Immature natural killer cell (primary cell): ENCODE results near the gene RASA3. TPM values are rescaled to one million over a fixed set of nuclear protein-coding genes. Genes with fewer than 3 reads are reported as not detected.
"Not testable (repeated sequence)": the region's sequence is repeated elsewhere in the genome, so short reads cannot be mapped to it uniquely, and the experiment has no call there.

ENCODE experiments used
- DNase-seq, 3 donors: peaks; one replicate each; pipeline ENCODE4 v3.0.0; 2022; ENCODE audit warnings: mixed read lengths in 1 of 3
- H3K27ac Mint-ChIP-seq, 6 donors: one replicate each; pipeline ENCODE4 v1.8.0; 2020; ENCODE audit warnings: mixed read lengths in 6 of 6, mild to moderate bottlenecking in 5 of 6, inconsistent platforms in 4 of 6, moderate library complexity in 3 of 6
- H3K27me3 Mint-ChIP-seq, 3 donors: one replicate each; pipeline ENCODE4 v1.8.0; 2020 to 2021; ENCODE audit warnings: low read depth in 3 of 3, mild to moderate bottlenecking in 3 of 3, mixed read lengths in 3 of 3, moderate library complexity in 3 of 3, inconsistent platforms in 1 of 3
- H3K36me3 Mint-ChIP-seq, 3 donors: one replicate each; pipeline ENCODE4 v1.8.0; 2020; ENCODE audit warnings: mixed read lengths in 3 of 3, inconsistent platforms in 2 of 3, mild to moderate bottlenecking in 2 of 3
- H3K4me1 Mint-ChIP-seq, 2 donors: one replicate each; pipeline ENCODE4 v1.8.0; 2020; ENCODE audit warnings: inconsistent platforms in 2 of 2, mild to moderate bottlenecking in 2 of 2, mixed read lengths in 2 of 2, moderate library complexity in 1 of 2
- H3K4me3 Mint-ChIP-seq, 5 donors: one replicate each; pipeline ENCODE4 v1.8.0; 2020; ENCODE audit warnings: mild to moderate bottlenecking in 5 of 5, mixed read lengths in 5 of 5, inconsistent platforms in 3 of 5, moderate library complexity in 3 of 5
- H3K9me3 Mint-ChIP-seq, 6 donors: one replicate each; pipeline ENCODE4 v1.8.0; 2020; ENCODE audit warnings: mild to moderate bottlenecking in 6 of 6, mixed read lengths in 6 of 6, inconsistent platforms in 4 of 6, moderate library complexity in 3 of 6
- polyA plus RNA-seq, 3 donors: library from polyadenylated mRNA; unstranded; fragments of 300-500 nt; fragmentation: Illumina TruSeq; gene quantifications; one replicate each; pipeline ENCODE4 v1.2.3, GENCODE V29; 2021

RASA3 gene
- polyA plus RNA-seq, 3 donors from 2014 or later: 37.4 to 153 (median 64.8) TPM

DNA sequence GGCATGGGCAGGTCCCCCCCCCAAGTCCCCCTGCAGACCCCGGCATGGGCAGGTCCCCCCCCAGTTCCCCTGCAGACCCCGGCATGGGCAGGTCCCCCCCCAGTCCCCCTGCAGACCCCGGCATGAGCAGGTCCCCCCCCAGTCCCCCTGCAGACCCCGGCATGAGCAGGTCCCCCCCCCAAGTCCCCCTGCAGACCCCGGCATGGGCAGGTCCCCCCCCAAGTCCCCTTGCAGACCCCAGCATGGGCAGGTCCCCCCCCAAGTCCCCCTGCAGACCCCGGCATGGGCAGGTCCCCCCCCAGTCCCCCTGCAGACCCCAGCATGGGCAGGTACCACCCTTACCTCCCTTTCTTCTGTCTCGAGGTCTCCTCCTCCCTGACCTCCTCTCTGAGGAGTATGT lies 1.1 kb upstream of the RASA3 start:
- peaks cover 0 to 11% (median 6%) of the 10 kb centered on the region in 3 donors for H3K36me3 Mint-ChIP-seq
- peak overlapping the region; percentile 64 to 92 (median 82) for H3K27ac Mint-ChIP-seq
- H3K27me3 Mint-ChIP-seq: peaks cover 24 to 41% (median 31%) of the 10 kb centered on the region in 3 donors
- peak overlapping the region; percentile 67 to 78 (median 76) for H3K4me3 Mint-ChIP-seq
- DNase-seq, H3K9me3 Mint-ChIP-seq: not testable (repeated sequence)
- peaks cover 48 to 58% of the 10 kb centered on the region in 2 donors for H3K4me1 Mint-ChIP-seq

DNA sequence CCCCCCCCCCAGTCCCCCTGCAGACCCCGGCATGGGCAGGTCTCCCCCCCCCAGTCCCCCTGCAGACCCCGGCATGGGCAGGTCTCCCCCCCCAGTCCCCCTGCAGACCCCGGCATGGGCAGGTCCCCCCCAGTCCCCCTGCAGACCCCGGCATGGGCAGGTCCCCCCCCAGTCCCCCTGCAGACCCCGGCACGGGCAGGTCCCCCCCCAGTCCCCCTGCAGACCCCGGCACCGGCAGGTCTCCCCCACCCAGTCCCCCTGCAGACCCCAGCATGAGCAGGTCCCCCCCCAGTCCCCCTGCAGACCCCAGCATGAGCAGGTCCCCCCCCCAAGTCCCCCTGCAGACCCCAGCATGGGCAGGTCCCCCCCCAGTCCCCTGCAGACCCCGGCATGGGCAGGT lies 703 bp upstream of the RASA3 start:
- DNase-seq, H3K4me3 Mint-ChIP-seq, H3K9me3 Mint-ChIP-seq, H3K27ac Mint-ChIP-seq: not testable (repeated sequence)
- Mint-ChIP-seq H3K27me3 (peaks cover 26 to 44% (median 35%) of the 10 kb centered on the region in 3 donors), H3K36me3 (peaks cover 0 to 11% (median 8%) of the 10 kb centered on the region in 3 donors), H3K4me1 (peaks cover 52 to 62% of the 10 kb centered on the region in 2 donors)

DNA sequence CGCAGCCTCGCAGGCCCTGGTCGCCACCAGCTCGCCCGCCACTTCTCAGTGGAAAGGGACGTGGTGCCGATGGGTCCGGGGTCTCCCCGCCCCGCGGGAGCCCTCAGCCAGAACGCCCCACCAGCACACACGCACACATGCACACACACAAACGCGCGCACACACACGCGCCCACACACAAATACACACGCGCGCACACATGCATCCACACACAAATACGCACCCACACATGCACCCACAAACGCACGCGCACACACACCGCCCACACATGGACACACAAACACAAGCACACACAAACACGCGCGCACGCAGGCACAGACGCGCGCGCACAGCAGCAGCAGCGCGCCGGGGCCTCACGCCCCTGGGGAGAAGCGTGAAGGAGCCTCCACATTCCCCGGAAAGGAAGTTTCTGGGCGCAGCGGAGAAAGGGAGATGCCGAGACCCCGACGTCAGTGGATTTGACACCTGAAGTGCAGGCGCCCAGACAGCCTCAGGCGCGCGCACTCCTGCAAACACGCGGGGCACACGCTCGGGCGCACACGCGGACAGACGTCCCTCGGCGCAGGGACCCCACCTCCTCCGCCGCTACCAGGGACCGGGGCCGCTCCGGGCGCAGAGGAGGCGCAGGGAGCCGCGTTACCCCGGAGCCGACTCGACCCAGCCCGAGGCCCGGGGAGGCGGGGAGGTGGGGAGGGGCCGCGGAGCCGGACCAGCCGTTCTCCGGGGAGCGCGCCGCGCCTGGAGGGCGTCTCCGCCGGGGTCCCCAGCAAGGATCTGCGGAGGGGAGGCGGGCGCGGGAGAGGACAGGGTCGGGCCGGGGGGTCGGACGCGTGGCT lies 622 bp downstream of the RASA3 start:
- Mint-ChIP-seq H3K36me3 (peaks cover 6 to 13% (median 11%) of the 10 kb centered on the region in 3 donors), H3K9me3 (peaks cover 0 to 4% (median 0%) of the 10 kb centered on the region in 6 donors), H3K4me3 (peak overlapping the region; percentile 97 to 100 (median 100)), H3K27ac (peak overlapping the region; percentile 95 to 100 (median 98)), H3K27me3 (peaks cover 38 to 51% (median 44%) of the 10 kb centered on the region in 3 donors), H3K4me1 (peaks cover 58 to 68% of the 10 kb centered on the region in 2 donors)
- DNase-seq: peak in 2 of 3 donors; percentile 52 to 55

DNA sequence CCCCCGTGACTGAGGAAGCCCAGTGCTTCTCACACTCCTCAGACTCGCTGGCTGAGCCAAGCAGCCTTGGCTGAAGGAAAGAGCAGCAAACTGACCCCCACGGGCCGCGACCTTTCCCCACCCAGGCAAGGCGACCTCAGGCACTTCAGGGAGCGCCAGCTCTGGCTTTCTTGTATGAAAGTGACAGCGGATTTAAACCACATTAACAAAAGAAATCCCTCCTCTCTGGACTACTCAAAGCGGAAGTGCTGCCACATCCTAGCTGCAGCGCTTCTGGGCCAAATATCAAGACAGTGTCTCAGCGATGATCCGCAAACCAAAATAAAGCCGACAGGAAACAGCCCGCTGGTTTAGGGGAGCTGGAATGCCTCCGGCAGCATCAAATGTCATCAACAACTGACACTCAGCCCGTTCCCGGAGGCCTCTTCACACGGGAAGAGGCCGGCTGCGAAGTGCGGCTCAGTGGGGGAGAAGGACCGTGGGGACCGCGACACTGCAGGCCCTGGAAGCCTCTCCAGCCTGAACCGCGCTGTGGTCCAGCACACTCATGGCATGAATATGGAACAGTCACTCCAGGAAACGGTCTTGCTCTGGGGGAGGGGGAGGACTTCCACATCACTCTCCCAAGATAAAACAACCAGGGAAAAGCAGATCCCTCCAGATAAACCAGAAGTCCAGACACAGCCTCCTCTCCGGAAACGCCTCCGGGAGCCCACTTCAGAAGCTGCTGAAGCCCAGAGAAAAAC lies 1.4 kb downstream of the RASA3 start:
- Mint-ChIP-seq H3K9me3 (peaks cover 0 to 4% (median 0%) of the 10 kb centered on the region in 6 donors), H3K36me3 (peaks cover 6 to 17% (median 11%) of the 10 kb centered on the region in 3 donors), H3K27me3 (peaks cover 43 to 59% (median 52%) of the 10 kb centered on the region in 3 donors), H3K4me3 (peak overlapping the region; percentile 97 to 100 (median 100)), H3K27ac (peak overlapping the region; percentile 95 to 100 (median 98)), H3K4me1 (peaks cover 66 to 75% of the 10 kb centered on the region in 2 donors)
- DNase-seq: peak; percentile 75 to 84 (median 83)

DNA sequence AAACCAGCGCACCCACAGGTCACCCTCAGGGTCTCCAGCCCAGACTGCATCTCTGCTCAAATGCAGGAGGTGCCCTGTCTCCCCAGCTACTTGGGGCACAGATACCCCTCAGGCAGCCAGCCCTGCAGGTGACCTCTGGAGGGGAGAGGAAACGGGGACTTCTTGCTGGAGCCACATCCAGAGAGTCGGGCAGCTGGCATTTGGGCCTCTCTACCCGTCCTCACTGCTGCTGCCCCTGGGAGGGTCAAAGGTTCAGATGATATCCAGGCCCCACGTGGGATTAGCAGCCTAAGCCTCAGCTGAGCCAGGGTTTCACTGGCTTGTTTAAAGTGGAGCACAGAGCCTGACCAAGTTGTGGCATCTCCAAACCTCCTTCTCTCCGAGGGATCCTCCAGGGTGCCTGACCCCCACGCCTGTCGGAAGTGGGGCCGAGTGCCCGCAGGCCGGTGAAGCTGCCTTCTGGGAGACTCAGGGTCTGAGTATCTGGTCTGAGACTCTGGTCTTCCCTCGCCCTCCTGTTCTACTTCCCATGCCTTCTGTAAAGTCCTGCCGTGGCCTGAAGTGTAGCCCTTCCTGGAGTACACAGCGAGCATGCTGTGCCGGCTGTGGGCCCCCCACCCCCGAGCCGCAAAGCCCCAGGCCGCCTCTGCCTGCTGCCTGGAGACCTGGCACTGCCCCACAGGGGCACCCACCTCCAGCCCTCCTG lies 2.1 kb downstream of the RASA3 start:
- Mint-ChIP-seq H3K36me3 (peaks cover 6 to 17% (median 11%) of the 10 kb centered on the region in 3 donors), H3K27ac (peak overlapping the region; percentile 95 to 100 (median 98)), H3K9me3 (peaks cover 0 to 4% (median 0%) of the 10 kb centered on the region in 6 donors), H3K4me3 (peak overlapping the region; percentile 97 to 100 (median 100)), H3K27me3 (peaks cover 45 to 63% (median 55%) of the 10 kb centered on the region in 3 donors), H3K4me1 (peaks cover 73 to 79% of the 10 kb centered on the region in 2 donors)
- DNase-seq: no peak

DNA sequence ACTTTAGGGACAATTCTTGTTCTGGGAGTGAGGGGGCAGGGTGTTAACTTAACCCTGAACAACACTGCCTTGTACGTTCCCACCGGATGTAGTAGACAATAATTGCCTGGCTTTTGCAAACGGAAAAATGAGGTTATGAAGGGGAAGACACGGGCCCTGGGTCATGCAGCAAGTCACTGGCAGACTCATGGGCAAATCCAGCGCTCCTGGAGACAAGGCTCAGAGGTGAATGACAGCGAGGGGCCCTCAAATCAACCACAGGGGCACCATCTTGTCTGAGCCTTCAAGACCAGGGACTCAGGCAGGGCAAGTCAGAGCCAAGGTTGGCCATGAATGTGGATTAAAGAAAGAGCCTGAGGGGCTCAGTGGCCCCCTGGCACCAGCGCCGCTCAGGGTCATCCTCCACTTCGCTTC lies 2.8 kb downstream of the RASA3 start:
- Mint-ChIP-seq H3K36me3 (peaks cover 12 to 23% (median 16%) of the 10 kb centered on the region in 3 donors), H3K27me3 (peaks cover 49 to 66% (median 61%) of the 10 kb centered on the region in 3 donors), H3K4me1 (peaks cover 73 to 79% of the 10 kb centered on the region in 2 donors), H3K27ac (peak overlapping the region; percentile 95 to 100 (median 98)), H3K4me3 (peak overlapping the region; percentile 97 to 100 (median 100)), H3K9me3 (peaks cover 0 to 4% (median 0%) of the 10 kb centered on the region in 6 donors)
- peak in 2 of 3 donors; percentile 51 to 53 for DNase-seq

DNA sequence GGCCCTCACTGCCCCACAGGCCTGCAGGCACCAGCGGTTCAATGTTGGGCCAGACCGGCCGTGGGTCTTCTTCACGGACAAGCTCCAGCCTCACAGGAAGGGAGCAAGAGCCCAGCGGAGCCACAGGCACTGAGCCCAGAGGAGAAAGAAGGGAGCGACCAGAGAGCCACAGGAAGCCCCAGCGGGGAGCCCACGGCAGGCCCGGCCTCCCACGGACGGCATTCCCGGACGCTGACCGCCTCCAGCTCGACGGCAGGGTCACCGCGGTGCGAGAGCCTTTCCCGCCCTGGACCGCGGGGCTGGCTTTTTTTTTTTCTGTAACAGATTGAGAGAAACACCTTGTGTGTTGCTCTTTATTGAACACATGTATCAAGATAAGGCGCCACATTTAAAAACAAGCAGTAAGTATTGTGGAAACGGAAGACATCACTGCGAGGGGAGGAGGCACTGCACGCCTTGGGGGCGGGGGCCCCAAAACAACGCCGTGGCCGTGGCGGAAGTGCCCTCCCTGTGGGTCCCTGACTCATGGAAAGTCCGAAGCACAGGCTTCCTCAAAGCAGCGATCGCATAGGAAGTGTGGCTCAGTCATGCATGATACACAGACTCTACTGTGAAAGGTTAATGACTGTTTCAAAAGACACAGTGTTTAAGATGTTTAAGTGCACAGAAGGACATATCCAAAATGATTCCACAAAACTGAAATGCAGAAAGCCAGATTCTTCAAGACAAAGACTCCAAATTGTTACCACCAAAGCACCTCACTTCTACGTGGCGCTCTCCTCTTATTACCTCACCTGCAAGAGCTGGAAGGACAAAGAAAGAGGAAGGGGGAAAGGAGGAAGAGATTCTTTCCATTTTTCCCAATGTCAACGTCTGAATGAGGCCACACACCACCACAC lies 3.5 kb downstream of the RASA3 start:
- peaks cover 49 to 64% (median 59%) of the 10 kb centered on the region in 3 donors for H3K27me3 Mint-ChIP-seq
- peaks cover 13 to 24% (median 18%) of the 10 kb centered on the region in 3 donors for H3K36me3 Mint-ChIP-seq
- peak overlapping the region; percentile 95 to 100 (median 98) for H3K27ac Mint-ChIP-seq
- peak; percentile 90 to 92 (median 90) for DNase-seq
- H3K9me3 Mint-ChIP-seq: peaks cover 0 to 4% (median 0%) of the 10 kb centered on the region in 6 donors
- peaks cover 75 to 79% of the 10 kb centered on the region in 2 donors for H3K4me1 Mint-ChIP-seq
- peak overlapping the region; percentile 97 to 100 (median 100) for H3K4me3 Mint-ChIP-seq

DNA sequence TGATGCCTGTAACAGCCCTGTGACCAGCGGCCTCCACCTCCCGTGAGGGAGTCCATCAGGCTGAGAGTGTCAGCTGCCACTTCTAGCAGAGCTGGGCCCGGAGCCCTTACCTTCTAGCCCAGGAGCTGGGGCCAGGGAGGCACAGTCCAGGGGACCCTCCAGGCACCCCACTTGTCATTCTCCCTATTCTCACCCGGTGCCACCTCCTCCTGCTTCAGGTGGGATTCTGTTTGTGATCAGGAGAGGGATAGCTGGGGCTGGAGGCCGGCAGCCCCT lies 4.1 kb downstream of the RASA3 start:
- peaks cover 0 to 4% (median 0%) of the 10 kb centered on the region in 6 donors for H3K9me3 Mint-ChIP-seq
- peak overlapping the region; percentile 97 to 100 (median 100) for H3K4me3 Mint-ChIP-seq
- H3K27ac Mint-ChIP-seq: peak overlapping the region; percentile 95 to 100 (median 98)
- peaks cover 49 to 65% (median 58%) of the 10 kb centered on the region in 3 donors for H3K27me3 Mint-ChIP-seq
- peaks cover 14 to 24% (median 18%) of the 10 kb centered on the region in 3 donors for H3K36me3 Mint-ChIP-seq
- H3K4me1 Mint-ChIP-seq: peaks cover 77 to 81% of the 10 kb centered on the region in 2 donors
- peak in 1 of 3 donors; percentile 9 for DNase-seq

DNA sequence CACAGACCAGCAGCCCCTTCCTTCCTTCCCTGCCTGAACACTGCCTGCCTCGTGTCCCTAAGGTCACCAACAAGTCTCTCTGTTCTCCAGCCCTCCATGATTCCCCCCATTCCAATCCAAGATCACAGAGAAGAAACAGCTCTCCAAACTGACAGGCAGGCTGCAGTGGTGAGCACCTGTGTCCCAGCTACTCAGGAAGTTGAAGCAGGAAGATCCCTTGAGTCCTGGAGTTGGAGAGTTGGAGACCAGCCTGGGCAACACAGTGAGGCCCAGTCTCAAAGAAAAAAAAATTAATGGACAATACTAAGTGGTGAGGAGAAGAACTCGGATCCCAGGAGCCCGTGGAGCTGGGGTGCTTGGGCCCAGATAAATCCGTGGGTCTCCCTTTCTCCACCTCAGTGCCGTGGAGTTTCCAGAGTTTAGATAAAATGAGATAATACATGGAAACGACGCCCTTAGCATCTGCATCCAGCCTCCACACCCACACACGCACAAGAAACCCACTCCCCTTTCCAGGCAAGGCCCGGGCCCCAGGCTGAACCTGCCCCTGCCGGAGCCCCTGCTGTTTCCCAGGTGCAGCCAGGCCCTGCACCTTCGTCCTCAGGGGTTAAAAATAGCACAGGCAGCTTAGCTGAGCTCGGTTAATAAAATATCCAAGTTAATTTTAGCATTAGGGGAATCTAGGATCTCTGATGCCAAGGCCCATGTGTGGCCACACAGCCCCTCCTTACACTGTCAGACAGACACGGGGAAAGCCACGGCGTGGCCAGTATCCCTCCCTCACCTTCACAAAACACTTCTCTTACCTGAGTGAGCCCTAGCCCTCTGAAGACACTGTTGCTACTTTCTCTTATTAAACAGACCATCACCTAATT lies 4.7 kb downstream of the RASA3 start:
- Mint-ChIP-seq H3K27ac (peak overlapping the region; percentile 95 to 100 (median 98)), H3K27me3 (peaks cover 49 to 70% (median 58%) of the 10 kb centered on the region in 3 donors), H3K9me3 (peaks cover 0 to 4% (median 0%) of the 10 kb centered on the region in 6 donors), H3K4me1 (peaks cover 83 to 85% of the 10 kb centered on the region in 2 donors), H3K36me3 (peaks cover 18 to 24% (median 19%) of the 10 kb centered on the region in 3 donors), H3K4me3 (peak overlapping the region; percentile 97 to 100 (median 100))
- no peak for DNase-seq

DNA sequence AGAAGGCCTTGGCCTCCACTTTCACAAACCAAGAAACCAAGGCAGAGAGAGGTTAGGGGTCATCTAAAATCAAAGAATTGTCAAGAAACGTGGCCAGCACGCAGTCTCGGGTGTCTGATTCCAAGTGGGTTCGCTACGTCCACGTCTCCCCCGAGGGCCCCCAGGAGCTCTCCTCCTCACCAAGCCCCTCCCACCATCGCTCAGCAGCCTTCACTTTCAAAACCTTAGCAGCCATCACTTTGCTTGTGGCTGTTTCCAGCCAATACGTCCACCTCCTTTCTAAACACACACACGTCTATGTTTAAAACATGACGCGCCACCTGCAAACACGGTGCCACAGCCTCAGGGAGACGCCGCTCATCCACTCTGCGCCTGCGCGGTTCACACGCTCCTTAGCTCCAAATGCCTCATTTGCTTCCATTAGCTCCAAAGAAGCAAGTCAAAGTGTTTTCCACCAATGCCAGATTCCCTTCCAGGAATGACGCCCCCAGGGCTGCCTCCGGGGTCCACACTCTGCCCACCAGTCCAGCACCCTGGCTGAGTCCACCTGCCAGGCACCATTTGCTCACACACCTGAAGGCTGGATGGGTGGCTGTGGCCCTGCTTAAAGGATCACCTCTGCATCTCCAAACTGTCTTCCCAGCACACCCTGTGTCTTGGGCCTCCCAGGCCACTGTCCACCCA lies 5.5 kb downstream of the RASA3 start:
- Mint-ChIP-seq H3K4me3 (peak overlapping the region; percentile 97 to 100 (median 100)), H3K27ac (peak overlapping the region; percentile 95 to 100 (median 98)), H3K4me1 (peaks cover 90 to 92% of the 10 kb centered on the region in 2 donors), H3K9me3 (peaks cover 0 to 4% (median 0%) of the 10 kb centered on the region in 6 donors), H3K36me3 (peaks cover 18 to 24% (median 19%) of the 10 kb centered on the region in 3 donors), H3K27me3 (peaks cover 50 to 69% (median 57%) of the 10 kb centered on the region in 3 donors)
- DNase-seq: peak; percentile 50 to 66 (median 61)

DNA sequence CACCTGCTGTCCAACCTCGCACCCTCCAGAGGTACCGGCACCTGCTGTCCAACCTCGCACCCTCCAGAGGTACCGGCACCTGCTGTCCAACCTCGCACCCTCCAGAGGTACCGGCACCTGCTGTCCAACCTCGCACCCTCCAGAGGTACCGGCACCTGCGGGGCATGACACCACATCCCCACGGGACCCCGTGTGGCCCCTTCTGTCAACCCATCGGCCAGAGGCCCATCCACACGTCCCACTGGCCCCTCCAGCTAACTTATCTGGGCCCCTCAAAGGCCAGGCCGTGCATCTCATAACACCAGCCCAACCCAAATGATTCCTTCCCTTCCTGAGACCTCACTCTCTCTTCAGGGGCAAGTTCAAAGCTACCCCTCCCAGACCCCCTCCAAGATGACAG lies 6.3 kb downstream of the RASA3 start:
- Mint-ChIP-seq H3K4me1 (peaks cover 92 to 96% of the 10 kb centered on the region in 2 donors), H3K27ac (peak overlapping the region; percentile 95 to 100 (median 98)), H3K4me3 (peak overlapping the region; percentile 97 to 100 (median 100)), H3K27me3 (peaks cover 45 to 65% (median 52%) of the 10 kb centered on the region in 3 donors), H3K36me3 (peaks cover 10 to 24% (median 19%) of the 10 kb centered on the region in 3 donors)
- peak in 1 of 3 donors; percentile 35 for DNase-seq
- not testable (repeated sequence) for H3K9me3 Mint-ChIP-seq
